GM12872 (cell line): Measurements from ENCODE around the gene FMNL2.

Experiments
- TF ChIP-seq, protein P1 (sequence below): IDR thresholded peaks from 3 replicates; pipeline ENCODE4 v1.5.1; 2011; ENCODE audit warnings: low read depth, mild to moderate bottlenecking, low read length, moderate library complexity; ENCODE audit not compliant: insufficient read depth

Gene FMNL2

DNA sequence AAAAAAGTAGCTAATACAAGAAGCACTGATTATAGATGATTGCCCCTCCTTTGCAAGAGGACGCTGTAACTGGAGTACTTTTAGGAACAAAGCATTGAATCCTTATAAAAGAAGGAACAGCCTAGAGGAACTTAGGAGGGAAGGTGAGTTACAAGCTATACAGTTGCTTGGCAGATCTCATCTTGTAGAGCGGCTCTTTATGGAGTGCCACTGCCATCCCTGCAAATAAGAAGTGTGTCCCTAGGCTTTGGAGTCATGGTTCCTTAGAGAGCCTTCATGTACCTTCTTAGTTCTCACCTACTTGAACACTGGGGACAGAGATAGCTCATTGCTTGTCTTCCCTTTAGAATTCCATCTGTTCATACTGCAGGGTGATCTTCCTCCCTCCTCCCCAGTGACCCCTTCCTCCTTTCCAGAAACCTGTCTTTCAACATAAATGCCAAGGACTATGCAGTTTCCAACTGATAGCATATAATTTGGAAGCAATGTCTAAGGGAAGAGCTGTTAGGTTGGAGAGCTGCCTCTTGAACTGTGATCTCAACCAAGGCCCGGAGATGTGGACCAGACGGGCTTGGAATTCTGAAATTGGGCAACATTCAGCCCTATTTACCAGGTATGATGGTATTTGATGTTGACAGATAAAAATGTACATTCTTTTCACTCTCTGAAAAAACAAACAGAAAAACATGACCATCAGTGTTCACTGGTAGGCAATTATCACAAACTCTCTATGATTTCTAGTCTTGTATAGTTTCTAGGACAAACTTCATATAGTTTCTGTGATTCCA, 7.5 kb downstream of the FMNL2 start:
- TF ChIP-seq, protein P1, sequence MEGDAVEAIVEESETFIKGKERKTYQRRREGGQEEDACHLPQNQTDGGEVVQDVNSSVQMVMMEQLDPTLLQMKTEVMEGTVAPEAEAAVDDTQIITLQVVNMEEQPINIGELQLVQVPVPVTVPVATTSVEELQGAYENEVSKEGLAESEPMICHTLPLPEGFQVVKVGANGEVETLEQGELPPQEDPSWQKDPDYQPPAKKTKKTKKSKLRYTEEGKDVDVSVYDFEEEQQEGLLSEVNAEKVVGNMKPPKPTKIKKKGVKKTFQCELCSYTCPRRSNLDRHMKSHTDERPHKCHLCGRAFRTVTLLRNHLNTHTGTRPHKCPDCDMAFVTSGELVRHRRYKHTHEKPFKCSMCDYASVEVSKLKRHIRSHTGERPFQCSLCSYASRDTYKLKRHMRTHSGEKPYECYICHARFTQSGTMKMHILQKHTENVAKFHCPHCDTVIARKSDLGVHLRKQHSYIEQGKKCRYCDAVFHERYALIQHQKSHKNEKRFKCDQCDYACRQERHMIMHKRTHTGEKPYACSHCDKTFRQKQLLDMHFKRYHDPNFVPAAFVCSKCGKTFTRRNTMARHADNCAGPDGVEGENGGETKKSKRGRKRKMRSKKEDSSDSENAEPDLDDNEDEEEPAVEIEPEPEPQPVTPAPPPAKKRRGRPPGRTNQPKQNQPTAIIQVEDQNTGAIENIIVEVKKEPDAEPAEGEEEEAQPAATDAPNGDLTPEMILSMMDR: no peak

- TF ChIP-seq, protein P1: no peak
These were observed 8.5 kb downstream of the FMNL2 start for GRCh38 chr2:152343426-152343825.

DNA sequence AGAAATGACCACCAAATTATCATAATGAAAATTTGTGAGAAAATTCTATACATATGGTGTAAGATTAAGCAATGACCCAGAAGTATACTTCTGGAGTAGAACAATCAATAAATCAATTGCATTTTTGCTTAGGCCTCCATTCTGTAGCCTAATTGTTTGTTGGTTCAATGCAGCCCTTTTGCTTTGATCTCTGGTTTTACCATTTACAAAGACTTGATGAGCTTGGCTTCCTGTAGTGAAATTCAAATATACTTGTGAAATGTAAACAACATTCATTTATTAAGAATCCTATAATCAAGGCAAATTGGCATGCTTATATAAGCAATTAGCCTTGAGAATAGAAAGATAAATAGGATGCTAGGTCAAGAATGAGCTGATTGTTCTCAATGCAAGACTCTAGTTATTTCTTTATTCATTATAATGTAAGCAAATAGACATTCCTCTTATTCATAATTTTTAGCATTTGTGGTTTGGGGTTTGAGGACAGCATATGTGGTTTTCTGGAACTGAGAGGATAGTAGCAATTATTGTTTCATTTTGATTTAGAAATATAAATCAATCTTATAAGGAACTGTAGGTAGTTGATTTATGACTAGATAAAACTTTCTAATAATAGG, 9.7 kb downstream of the FMNL2 start:
- TF ChIP-seq, protein P1: no peak

DNA sequence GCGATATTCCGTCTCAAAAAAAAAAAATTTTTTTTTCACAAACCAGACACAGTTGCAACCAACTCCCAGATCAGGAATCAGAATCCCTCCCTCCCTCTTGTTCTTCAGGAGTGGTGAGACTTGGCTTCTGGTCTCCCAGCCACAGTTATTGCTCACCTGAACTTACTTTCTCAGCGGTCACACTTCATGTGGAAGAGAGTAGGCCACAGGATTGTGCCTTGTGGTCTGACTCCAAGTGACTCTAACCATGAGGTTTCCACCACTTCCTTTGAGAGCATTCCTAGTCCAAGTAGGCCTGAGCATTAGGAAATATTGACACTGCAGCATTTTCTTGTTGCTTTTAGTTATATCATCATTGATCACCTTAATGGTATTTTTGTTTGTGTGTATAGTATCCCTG, 12.1 kb downstream of the FMNL2 start:
- TF ChIP-seq, protein P1: no peak

GRCh38 chr2:152348388-152348787, 13.4 kb downstream of the FMNL2 start:
- TF ChIP-seq, protein P1: no peak

DNA sequence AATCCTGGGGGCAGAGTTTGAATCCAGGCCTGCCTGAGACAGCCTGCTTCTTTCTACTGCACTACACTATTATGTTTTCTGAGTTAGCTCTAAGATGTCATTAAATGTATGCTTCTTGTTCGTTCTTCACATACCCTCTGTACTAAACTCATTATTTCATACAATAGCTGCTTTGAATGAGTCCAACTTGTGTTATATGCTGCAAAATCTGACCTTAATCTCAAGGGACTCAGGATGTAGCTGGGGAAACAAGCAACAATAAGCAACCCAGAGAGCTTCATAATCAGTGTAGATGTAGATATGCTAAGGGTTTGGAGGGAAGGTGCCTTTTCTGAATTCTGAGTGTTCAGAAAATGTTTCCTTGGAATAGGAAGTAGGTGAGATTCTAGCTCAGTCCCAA, 14.4 kb downstream of the FMNL2 start:
- TF ChIP-seq, protein P1: no peak

DNA sequence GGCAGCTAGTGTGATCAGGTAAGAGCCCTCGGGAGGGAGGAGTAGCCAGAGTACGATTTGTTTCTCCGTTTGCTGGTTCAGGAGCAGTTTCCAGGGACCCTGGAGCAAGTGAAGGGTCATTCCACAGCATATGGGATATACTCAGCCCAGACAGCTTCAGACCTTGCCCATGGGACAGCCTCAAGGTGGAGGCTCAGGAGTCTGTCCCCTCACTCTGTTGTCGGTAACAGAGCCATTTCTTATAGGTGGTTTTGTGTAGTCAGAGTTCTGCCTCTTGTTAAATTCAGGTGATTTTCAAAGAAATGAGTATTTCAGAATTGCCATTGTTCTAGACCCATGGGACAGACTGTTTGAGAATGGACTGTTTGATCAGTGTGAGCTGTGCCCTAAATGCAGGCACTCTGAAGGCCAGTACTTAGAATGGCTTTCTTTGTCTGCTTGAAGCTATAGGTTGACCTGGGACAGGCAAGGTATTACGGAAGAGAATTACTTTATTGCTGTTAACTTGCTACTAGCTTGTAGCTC, 15.2 kb downstream of the FMNL2 start:
- TF ChIP-seq, protein P1: no peak
